Measurements from ENCODE around the gene KCNQ1OT1.

KCNQ1OT1 gene

DNA sequence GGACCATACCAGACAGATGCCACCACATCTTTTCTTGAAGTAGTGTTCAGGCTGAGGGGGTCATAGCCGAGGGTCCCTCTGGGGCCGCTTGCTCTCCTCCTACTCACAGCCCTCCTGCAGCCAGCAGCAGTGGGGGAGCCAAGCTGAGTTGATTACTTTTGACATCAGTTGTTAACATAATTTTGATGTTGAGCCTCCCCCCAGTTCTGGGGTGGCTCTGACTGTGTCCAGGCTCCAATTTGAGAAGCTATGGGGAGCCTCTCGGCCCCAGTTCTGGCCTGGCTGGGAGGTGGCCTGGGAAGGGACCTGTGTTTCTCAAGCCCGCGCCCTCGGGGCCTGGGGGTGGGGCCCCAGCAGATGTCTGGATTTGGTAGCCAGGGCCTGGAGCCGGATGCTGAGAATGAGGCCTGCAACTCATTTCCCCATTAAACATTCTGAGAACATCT lies 47.9 kb downstream of the KCNQ1OT1 start:
- DNase-seq (ENCODE audit: extremely low read depth, low read depth) = no peak
- TF ChIP-seq, protein P1, sequence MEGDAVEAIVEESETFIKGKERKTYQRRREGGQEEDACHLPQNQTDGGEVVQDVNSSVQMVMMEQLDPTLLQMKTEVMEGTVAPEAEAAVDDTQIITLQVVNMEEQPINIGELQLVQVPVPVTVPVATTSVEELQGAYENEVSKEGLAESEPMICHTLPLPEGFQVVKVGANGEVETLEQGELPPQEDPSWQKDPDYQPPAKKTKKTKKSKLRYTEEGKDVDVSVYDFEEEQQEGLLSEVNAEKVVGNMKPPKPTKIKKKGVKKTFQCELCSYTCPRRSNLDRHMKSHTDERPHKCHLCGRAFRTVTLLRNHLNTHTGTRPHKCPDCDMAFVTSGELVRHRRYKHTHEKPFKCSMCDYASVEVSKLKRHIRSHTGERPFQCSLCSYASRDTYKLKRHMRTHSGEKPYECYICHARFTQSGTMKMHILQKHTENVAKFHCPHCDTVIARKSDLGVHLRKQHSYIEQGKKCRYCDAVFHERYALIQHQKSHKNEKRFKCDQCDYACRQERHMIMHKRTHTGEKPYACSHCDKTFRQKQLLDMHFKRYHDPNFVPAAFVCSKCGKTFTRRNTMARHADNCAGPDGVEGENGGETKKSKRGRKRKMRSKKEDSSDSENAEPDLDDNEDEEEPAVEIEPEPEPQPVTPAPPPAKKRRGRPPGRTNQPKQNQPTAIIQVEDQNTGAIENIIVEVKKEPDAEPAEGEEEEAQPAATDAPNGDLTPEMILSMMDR (IDR thresholded peaks at IDR 0.05; ENCODE audit: low read depth, low read length) = no peak

DNA sequence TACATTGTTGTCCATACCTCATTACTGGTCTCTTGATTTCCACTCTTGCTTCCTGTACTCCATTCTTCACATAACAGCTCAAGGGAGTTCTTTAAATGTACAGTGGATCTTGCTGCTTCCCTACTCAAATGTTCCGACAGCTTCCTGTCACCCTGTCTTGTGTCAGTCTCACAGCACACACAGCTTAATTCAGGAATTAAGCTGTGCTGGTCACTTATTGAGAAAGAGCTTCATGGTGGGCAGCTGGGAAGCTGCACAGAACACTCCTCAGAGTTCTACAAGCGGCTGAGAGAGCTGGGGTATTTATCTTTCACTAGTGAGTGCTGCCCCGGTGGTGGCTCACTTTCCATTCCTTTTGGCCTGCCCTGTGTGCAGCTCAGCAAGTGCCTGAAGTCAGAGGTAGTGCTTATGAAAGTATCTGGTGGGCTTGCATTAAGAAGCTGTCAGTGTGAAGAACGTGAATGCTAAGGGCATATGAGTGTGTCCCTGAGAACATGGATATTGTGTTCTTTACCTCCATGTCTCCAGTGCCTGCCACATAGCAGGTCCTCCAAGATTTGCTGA lies 48.7 kb downstream of the KCNQ1OT1 start:
- TF ChIP-seq, protein P1 (IDR thresholded peaks at IDR 0.05; ENCODE audit: low read depth, low read length) = no peak
- DNase-seq (ENCODE audit: extremely low read depth, low read depth) = no peak

DNA sequence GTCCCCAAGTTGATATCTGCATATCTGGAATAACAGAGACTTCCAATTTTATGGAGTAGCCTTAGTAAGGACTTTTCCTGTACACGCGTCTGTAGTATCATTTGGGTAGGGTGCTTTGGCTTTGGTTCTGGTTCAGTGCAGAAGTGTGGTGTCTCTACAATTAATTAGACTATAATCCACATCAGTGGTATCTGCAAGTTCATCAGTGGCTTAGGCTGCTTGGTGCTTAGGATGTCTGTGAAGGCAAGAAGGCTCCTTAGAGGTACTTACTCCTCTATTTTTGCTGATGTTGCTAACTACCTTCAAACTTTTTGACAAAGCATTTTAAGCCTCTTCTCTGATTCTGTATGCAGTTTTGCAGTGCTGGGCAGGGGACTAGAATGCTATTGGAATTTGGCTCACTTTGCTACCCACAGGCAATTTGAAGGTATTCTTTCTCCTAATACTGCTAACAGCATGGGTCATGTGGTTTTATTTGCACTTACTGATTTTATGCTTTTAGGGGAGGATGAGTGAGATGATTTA lies 49.4 kb downstream of the KCNQ1OT1 start:
- TF ChIP-seq, protein P1 (IDR thresholded peaks at IDR 0.05; ENCODE audit: low read depth, low read length) = no peak
- DNase-seq (ENCODE audit: extremely low read depth, low read depth) = no peak

DNA sequence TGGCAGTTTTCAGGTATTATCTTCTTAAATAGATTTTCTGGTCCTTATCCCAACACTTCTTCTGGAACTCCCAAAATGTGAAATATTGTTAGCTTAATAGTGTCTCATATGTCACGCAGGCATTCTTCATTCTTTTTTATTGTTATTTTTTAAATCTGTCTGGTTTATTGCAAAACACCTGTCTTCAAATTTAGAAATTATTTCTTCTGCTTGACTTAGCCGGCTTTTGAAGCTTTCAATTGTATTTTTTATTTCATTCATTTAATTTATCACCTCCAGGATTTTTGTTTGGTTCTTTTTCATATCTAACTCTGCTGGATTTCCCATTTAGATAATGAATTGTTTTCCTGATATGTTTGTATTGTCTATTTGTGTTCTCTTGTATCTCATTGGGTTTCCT lies 49.9 kb downstream of the KCNQ1OT1 start:
- TF ChIP-seq, protein P1 (IDR thresholded peaks at IDR 0.05; ENCODE audit: low read depth, low read length) = no peak
- no peak for DNase-seq (ENCODE audit: extremely low read depth, low read depth)

DNA sequence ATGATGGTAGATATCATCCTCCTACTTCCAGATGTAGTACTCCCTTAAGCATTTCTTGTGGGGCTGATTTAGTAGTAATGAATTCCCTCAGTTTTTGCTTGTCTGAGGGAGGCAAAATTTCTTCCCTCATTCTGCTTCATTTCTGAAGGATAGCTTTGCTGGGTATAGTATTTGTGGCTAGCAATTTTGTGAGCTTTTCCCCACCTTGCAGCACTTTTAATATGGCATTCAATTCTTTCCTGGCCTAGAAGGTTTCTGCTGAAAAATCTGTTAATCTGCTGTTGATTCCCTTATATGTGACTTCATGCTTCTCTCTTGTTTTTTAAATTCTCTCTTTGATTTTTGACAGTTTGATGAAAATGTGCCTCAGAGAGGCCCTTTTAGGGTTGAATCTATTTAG lies 50.4 kb downstream of the KCNQ1OT1 start:
- no peak for DNase-seq (ENCODE audit: extremely low read depth, low read depth)
- TF ChIP-seq, protein P1 (IDR thresholded peaks at IDR 0.05; ENCODE audit: low read depth, low read length) = no peak

DNA sequence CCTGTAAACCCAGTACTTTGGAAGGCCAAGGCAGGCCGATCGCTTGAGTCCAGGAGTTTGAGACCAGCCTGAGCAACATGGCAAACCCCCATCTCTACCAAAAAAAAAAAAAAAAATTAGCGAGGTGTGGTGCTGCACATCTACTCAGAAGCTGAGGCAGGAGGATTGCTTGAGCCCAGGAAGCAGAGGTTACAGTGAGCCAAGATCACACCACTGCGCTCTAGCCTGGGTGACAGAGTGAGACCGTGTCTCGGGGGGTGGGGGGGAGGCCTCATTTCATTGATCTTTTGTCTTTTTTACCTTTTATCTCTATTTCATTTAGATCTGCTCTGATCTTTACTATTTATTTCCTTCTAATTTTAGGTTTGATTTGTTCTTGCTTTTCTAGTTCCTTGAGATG lies 51.8 kb downstream of the KCNQ1OT1 start:
- TF ChIP-seq, protein P1 (IDR thresholded peaks at IDR 0.05; ENCODE audit: low read depth, low read length) = no peak
- no peak for DNase-seq (ENCODE audit: extremely low read depth, low read depth)

DNA sequence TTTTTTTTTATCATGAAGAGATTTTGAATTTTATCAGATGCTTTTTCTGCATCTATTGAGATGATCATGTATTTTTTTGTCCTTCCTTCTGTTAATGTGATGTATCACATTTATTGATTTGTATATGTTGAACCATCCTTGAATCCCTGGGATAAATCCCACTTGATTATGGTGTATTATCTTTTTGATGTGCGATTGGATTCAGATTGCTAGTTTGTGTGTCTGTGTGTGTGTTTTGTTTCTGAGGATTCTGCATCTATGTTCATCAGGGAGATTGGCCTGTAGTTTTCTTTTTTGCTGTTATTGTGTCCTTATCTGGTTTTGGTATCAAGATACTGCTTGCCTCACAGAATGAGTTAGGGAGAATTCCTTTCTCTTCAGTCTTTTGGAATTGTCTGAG lies 52.6 kb downstream of the KCNQ1OT1 start:
- TF ChIP-seq, protein P1 (IDR thresholded peaks at IDR 0.05; ENCODE audit: low read depth, low read length) = no peak
- DNase-seq (ENCODE audit: extremely low read depth, low read depth) = no peak

Data from AG09319 (cell line).